ENCODE results near the gene RASL10B. TPM values are rescaled to one million over a fixed set of nuclear protein-coding genes. Genes with fewer than 3 reads are reported as not detected.

RASL10B gene, protein sequence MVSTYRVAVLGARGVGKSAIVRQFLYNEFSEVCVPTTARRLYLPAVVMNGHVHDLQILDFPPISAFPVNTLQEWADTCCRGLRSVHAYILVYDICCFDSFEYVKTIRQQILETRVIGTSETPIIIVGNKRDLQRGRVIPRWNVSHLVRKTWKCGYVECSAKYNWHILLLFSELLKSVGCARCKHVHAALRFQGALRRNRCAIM
- 0.39 and 0.65 TPM in 2 replicates for total RNA-seq

DNA sequence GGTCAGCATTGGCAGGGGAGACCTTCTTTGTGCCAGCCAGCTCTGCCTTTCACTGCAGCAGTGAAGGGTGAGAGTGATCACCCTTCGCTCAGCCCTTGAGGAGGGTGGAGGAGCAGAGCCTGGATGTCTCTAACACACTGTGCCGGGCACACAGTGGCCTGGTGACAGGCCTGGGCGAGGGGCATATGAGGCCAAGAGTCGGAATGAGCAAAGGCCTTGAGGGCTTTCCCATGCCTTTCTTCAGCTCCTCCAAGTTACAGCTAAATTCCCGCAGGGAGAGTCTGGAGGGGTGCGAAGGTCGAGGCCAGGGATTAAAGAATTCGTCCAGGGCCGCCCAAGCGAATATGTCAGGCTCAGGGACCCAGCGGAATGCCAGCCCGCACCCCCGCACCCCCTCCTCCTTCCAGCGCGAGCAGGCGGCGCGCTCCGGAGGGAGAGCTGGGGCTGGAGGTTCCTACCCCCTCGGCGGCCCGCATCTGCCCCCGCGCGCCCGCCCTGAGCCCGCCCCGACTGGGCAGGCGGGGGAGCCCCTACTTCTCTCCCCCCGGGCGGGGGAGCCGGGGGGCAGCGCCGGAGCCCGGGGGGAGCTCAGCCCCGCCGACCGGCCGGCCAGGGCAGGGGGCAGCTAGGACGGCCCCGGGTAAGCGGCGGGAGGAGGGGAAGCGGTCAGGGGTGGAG, at the start of gene RASL10B:
TSS of gene RASL10B (plus strand) at position 401 of the 678 bp plus-strand sequence. CDS start 3,546 bp downstream, outside the sequence.

DNA sequence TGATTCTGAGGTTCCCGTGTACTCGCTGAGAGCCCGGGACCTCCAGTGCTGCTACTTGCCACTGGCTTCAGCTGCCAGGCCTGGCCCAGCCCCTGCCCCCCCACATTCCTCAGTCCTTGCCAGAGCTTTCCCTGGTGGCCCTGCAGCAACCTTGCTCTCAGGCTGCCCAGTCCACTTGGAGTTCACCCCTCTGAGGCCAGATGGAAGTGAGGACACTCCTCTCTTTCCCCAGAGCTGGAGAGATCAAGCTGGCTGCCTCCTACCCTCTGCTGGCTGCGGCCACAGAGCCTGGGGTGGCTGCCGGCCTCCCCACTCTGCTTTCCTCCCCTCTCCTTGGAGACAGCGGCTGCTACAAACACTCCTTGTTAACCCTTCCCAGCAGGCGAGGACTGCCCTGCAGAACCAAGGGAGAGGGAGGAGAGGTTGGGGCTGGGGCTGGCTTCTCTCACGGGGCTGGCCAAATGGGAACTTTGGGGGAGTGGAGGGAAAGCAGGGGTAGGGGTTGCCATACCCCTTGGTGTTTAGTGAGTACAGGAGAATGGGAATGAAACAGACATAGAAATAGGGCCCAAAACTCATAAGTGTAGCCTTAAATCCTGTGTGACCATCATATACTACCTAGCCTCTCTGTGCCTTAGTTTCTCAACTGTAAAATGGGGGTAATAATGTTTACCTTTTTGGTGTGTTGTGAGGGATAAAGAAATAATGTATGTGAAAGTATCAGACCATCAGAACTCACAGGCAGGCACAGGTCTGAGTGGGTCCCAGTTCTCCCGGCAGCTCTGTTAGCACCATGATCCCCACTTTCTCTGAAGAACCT, 21.7 kb downstream of the RASL10B start, which contains the start of gene GAS2L2:
TSS of gene GAS2L2 (minus strand) at position 295 of the 820 bp plus-strand sequence. CDS start 389 bp downstream, outside the sequence.

DNA sequence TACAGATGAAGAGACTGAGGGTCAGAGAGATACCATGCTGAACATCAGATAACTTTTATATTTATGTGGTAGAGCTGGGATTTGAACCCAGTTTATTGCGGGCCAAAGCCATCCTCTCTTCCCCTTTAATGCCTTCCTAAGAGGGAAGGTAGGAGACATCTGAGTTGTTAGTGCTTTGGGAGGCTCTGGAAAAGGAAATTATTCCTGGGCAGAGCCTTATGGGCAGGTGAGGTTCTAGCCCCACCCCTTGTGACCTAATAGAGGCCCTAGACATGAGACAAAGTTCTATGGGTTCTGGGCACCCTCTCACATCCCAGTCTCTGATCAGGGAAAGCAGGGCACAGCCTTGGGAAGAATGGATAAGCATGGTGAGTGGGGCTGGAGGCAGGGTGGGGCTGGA, 29.1 kb downstream of the RASL10B start, which contains the start of gene C17orf50:
TSS of gene C17orf50 (plus strand) at position 301 of the 400 bp plus-strand sequence. CDS start at position 356, 55 bp downstream.

Other genes starting within 250 kb of the RASL10B start
- gene SLFN12L, start 194.0 kb upstream of the RASL10B start, total RNA-seq: not detected in 2 replicates
- gene SLFN14, start 170.8 kb upstream of the RASL10B start, total RNA-seq: not detected in 2 replicates
- 9.0 and 9.8 TPM in 2 replicates for gene PEX12, start 153.1 kb upstream of the RASL10B start, total RNA-seq
- 146 and 182 TPM in 2 replicates for gene AP2B1, start 144.3 kb upstream of the RASL10B start, total RNA-seq
- gene GAS2L2, start 21.6 kb downstream of the RASL10B start, total RNA-seq: not detected in 2 replicates
- not detected in 2 replicates for gene C17orf50, start 29.2 kb downstream of the RASL10B start, total RNA-seq
- 0.79 and 2.7 TPM in 2 replicates for gene MMP28, start 64.0 kb downstream of the RASL10B start, total RNA-seq
- gene TAF15, start 77.8 kb downstream of the RASL10B start, total RNA-seq: 36.5 and 57.6 TPM in 2 replicates
- not detected in 2 replicates for gene HEATR9, start 137.3 kb downstream of the RASL10B start, total RNA-seq
- gene CCL5, start 148.7 kb downstream of the RASL10B start, total RNA-seq: not detected in 2 replicates
- gene RDM1, start 199.1 kb downstream of the RASL10B start, total RNA-seq: under 0.01 and 0.43 TPM in 2 replicates
- not detected in 2 replicates for gene LYZL6, start 212.1 kb downstream of the RASL10B start, total RNA-seq
- gene CCL16, start 249.9 kb downstream of the RASL10B start, total RNA-seq: not detected in 2 replicates

All from placental epithelial cell (primary cell).